Natural killer cell (primary cell): ENCODE measurements around the gene GNG12. TPM values are rescaled to one million over a fixed set of nuclear protein-coding genes. Genes with fewer than 3 reads are reported as not detected.

Experiments used
- ATAC-seq, 3 donors: fragments of 150-1000 bp in 2 of 3; fragments of 200-7000 bp in 1 of 3; cut with Tn5 transposase; 1 replicate in 1 of 3; 2 replicates in 2 of 3; pipeline ENCODE4 v1.10.0; 2021; ENCODE audit warnings: mild to moderate bottlenecking in 2 of 3, moderate library complexity in 2 of 3
- DNase-seq, 2 donors: peaks; one replicate each; pipeline versions ENCODE4 v3.0.0 to v3.0.0-alpha.2; 2013 to 2021; ENCODE audit warnings: mixed read lengths in 1 of 2
- H3K27ac ChIP-seq: one replicate; pipeline ENCODE4 v1.5.1; 2013; ENCODE audit warnings: mild to moderate bottlenecking, low read length
- H3K27me3 ChIP-seq: one replicate; pipeline ENCODE4 v1.6.1; 2013; ENCODE audit warnings: low read length; ENCODE audit not compliant: control insufficient read depth, insufficient read depth
- H3K36me3 ChIP-seq: one replicate; pipeline ENCODE4 v1.6.1; 2013; ENCODE audit warnings: low read length; ENCODE audit not compliant: control insufficient read depth, insufficient read depth
- H3K4me1 ChIP-seq: one replicate; pipeline ENCODE4 v1.6.1; 2013; ENCODE audit warnings: low read length; ENCODE audit not compliant: control insufficient read depth, insufficient read depth
- H3K4me3 ChIP-seq: one replicate; pipeline ENCODE4 v1.5.1; 2013; ENCODE audit warnings: low read length
- H3K9me3 ChIP-seq: one replicate; pipeline ENCODE4 v1.6.1; 2013; ENCODE audit warnings: low read length; ENCODE audit not compliant: control insufficient read depth, insufficient read depth
- H3K27ac Mint-ChIP-seq, 2 donors: one replicate each; pipeline ENCODE4 v1.8.0; 2022; ENCODE audit warnings: mild to moderate bottlenecking in 2 of 2, mixed read lengths in 2 of 2, moderate library complexity in 1 of 2
- H3K27me3 Mint-ChIP-seq, 2 donors: one replicate each; pipeline ENCODE4 v1.8.0; 2022; ENCODE audit warnings: low read depth in 2 of 2, mixed read lengths in 2 of 2
- H3K36me3 Mint-ChIP-seq: one replicate; pipeline ENCODE4 v1.8.0; 2022; ENCODE audit warnings: mixed read lengths
- H3K4me1 Mint-ChIP-seq, 2 donors: one replicate each; pipeline ENCODE4 v1.8.0; 2022; ENCODE audit warnings: mixed read lengths in 2 of 2
- H3K4me3 Mint-ChIP-seq: one replicate; pipeline ENCODE4 v1.8.0; 2022; ENCODE audit warnings: mild to moderate bottlenecking, moderate library complexity, mixed read lengths
- H3K9me3 Mint-ChIP-seq, 2 donors: one replicate each; pipeline ENCODE4 v1.8.0; 2022; ENCODE audit warnings: mixed read lengths in 2 of 2
- WGBS: methylation state at CpG from one replicate; pipeline ENCODE4 v1.1.7; 2013; ENCODE audit warnings: missing lambda C conversion rate; ENCODE audit not compliant: insufficient coverage; 5-methylcytosine and 5-hydroxymethylcytosine counted together
- intact Hi-C: fragments of 100-400 bp; cut with micrococcal nuclease; formaldehyde crosslinking; loops from one replicate; pipeline ENCODE4 v1.14.2; 2022
- total RNA-seq, 4 donors: library from RNA; stranded (reverse); fragments of 120-200 nt in 1 of 4; gene quantifications; one replicate each; pipeline versions ENCODE4 v1.2.3 to v1.2.4, GENCODE V29; 2013 to 2022
- TF ChIP-seq, protein P1 (sequence below): fragments of 200-600 bp; IDR thresholded peaks from one replicate; pipeline ENCODE4 v1.8.0; 2022; ENCODE audit warnings: antibody characterized with exemption

The GNG12 gene
- total RNA-seq, 3 donors from 2014 or later (not counting 1 experiment from before 2014, with no cell fraction given), result not detected

DNA sequence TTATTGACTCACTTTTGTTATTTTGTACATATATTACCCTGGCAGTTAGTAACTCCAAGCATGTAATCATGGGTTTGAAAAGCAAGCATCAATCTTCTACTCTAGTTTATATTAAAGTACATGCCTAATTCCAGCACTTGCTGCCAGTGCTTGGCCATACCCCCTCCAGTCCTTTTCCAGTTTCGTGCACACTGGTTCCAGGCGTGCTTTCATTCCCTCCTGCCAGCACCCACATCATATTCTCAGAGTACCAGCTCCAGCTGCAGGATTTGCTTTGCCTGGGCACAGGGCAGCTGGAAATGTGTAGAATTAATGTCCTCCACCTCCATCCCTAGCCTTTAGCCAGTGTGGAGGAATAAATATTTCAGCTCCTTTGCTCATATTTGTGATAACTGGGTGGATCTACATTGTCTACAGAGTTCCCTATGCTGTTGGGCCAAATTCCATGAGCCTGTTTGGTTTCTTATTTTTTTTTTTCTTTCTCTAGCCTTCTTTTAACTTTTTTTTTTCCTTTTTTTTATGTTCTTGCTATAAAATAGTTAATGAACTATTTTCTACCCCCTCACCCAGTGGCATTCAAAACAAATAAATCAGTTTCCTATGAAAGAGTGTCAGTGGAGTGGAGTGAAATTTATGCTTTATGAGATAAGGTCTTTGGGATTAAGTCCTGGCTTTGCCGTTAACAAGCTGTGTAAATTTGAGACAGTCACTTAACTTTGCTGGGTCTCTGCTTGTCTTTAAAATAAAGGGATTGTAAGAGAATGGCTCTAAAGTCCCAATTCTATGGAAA is 2.6 kb upstream of the GNG12 start:
- Mint-ChIP-seq H3K27ac (no peak overlapping the region), H3K4me3 (no peak overlapping the region), H3K4me1 (peaks cover 14 to 28% of the 10 kb centered on the region in 2 donors), H3K36me3 (no peaks in the 10 kb centered on the region), H3K27me3 (peaks cover 52 to 73% of the 10 kb centered on the region in 2 donors), H3K9me3 (no peaks in the 10 kb centered on the region)
- Histone ChIP-seq H3K4me3 (no peak overlapping the region), H3K9me3 (no peaks in the 10 kb centered on the region), H3K27ac (no peak overlapping the region), H3K36me3 (no peaks in the 10 kb centered on the region), H3K27me3 (peaks cover 32% of the 10 kb centered on the region), H3K4me1 (peaks cover 18% of the 10 kb centered on the region)
- intact Hi-C loops, result no loop called here
- WGBS, result 58% methylated on average over 3 of the region's 3 CpGs
- ATAC-seq, result no peak
- DNase-seq, result no peak
- TF ChIP-seq, protein P1, sequence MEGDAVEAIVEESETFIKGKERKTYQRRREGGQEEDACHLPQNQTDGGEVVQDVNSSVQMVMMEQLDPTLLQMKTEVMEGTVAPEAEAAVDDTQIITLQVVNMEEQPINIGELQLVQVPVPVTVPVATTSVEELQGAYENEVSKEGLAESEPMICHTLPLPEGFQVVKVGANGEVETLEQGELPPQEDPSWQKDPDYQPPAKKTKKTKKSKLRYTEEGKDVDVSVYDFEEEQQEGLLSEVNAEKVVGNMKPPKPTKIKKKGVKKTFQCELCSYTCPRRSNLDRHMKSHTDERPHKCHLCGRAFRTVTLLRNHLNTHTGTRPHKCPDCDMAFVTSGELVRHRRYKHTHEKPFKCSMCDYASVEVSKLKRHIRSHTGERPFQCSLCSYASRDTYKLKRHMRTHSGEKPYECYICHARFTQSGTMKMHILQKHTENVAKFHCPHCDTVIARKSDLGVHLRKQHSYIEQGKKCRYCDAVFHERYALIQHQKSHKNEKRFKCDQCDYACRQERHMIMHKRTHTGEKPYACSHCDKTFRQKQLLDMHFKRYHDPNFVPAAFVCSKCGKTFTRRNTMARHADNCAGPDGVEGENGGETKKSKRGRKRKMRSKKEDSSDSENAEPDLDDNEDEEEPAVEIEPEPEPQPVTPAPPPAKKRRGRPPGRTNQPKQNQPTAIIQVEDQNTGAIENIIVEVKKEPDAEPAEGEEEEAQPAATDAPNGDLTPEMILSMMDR, result no peak

DNA sequence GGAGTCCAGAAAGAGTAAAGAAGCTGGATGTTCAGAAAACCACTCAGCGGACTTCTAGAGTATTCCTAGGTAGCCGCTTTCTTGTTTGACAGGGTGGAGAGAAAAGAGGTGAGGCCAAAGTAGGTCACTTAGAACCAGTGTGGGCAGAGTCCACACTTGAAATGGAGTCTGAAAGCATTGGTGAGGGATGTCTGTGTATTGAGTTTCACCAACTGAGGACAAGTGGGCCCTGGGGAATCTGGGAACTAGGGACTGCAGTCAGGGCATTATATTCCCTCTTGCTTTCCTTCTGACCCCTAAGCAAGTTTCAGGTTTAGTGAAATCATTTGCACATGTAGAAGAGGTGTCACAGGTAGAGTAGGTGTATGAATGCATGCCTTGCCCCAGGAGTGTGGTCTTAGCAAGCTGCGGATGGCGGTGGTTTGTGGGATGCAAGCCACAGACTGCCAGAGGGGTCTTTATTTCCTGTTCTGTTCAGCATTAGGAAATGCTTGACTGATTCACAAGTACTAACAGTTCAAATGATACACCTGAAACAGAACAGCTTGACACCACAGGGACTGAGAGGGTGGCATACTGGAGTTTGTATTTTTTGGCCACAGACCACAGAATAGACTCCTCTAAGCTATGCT is 1.1 kb upstream of the GNG12 start:
- intact Hi-C loops, result no loop called here
- Mint-ChIP-seq H3K36me3 (no peaks in the 10 kb centered on the region), H3K9me3 (no peaks in the 10 kb centered on the region), H3K4me1 (peaks cover 14 to 28% of the 10 kb centered on the region in 2 donors), H3K27ac (no peak overlapping the region), H3K27me3 (peaks cover 46 to 62% of the 10 kb centered on the region in 2 donors), H3K4me3 (peak overlapping the region; percentile 31)
- H3K9me3 ChIP-seq, result no peaks in the 10 kb centered on the region
- peaks cover 18% of the 10 kb centered on the region for H3K4me1 ChIP-seq
- no peak overlapping the region for H3K27ac ChIP-seq
- ATAC-seq (no peak), DNase-seq (no peak)
- no peaks in the 10 kb centered on the region for H3K36me3 ChIP-seq
- WGBS, result 34% methylated on average over 4 of the region's 4 CpGs
- peaks cover 31% of the 10 kb centered on the region for H3K27me3 ChIP-seq
- TF ChIP-seq, protein P1, result no peak
- H3K4me3 ChIP-seq, result no peak overlapping the region

DNA sequence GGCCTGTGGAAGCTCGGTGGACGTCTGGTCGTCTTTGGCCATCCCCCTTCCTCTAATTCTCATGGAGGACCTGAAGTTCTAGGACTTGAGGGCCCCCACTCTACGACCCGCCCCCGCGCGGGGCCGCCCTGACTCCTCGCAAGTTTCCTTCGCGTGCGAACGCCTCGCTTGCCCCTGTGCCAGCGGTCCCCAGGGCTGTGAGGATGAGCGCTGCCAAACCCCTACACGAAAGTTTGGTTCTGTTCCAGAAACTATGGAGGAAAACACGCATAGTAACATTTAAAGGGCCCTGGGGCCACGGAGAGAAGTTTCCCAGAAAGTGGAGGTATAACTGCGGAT is 304 bp upstream of the GNG12 start:
- no peak overlapping the region for H3K27ac ChIP-seq
- no peaks in the 10 kb centered on the region for H3K36me3 ChIP-seq
- peaks cover 18% of the 10 kb centered on the region for H3K4me1 ChIP-seq
- intact Hi-C loops, result no loop called here
- no peak overlapping the region for H3K4me3 ChIP-seq
- Mint-ChIP-seq H3K27me3 (peaks cover 46 to 61% of the 10 kb centered on the region in 2 donors), H3K27ac (no peak overlapping the region), H3K36me3 (no peaks in the 10 kb centered on the region), H3K4me3 (peak overlapping the region; percentile 86), H3K9me3 (no peaks in the 10 kb centered on the region), H3K4me1 (peaks cover 14 to 28% of the 10 kb centered on the region in 2 donors)
- peaks cover 31% of the 10 kb centered on the region for H3K27me3 ChIP-seq
- DNase-seq (no peak), ATAC-seq (peak in 1 of 3 donors; percentile 12)
- TF ChIP-seq, protein P1, result no peak
- no peaks in the 10 kb centered on the region for H3K9me3 ChIP-seq
- 21% methylated on average over 21 of the region's 21 CpGs for WGBS
